ENCODE results near the gene IWS1.

- TF ChIP-seq GATA2 (IDR thresholded peaks at IDR 0.05; ENCODE audit: low read depth, low read length) = no peak
- no peak for TF ChIP-seq GATA3 (IDR thresholded peaks at IDR 0.05; ENCODE audit: low read depth, low read length)
These were observed 41.1 kb upstream of the IWS1 start for GRCh38 chr2:127567351-127567854.
